Brain microvascular endothelial cell (primary cell): ENCODE results near the gene TRMT10A.

Source experiments
- DNase-seq: peaks from one replicate; pipeline ENCODE4 v3.0.0-alpha.2; 2020
- H3K27ac ChIP-seq: fragments of 250-450 bp; sonication (Bioruptor Pico); 2 replicates; pipeline ENCODE4 v1.5.1; 2020; ENCODE audit warnings: mild to moderate bottlenecking, moderate library complexity
- H3K27me3 ChIP-seq: fragments of 250-450 bp; sonication (Bioruptor Pico); replicated peaks from 2 replicates; pipeline ENCODE4 v1.5.1; 2020; ENCODE audit warnings: mild to moderate bottlenecking
- H3K36me3 ChIP-seq: fragments of 250-450 bp; sonication (Bioruptor Pico); replicated peaks from 2 replicates; pipeline ENCODE4 v1.5.1; 2020; ENCODE audit warnings: mild to moderate bottlenecking
- H3K4me3 ChIP-seq: 2 replicates; pipeline ENCODE4 v1.5.1; 2011; ENCODE audit warnings: low read depth, mild to moderate bottlenecking, control low read depth, low read length, moderate library complexity
- CTCF ChIP-seq: IDR thresholded peaks from 2 replicates; pipeline ENCODE4 v1.5.1; 2011; ENCODE audit warnings: low read depth, mild to moderate bottlenecking, moderate library complexity, low read length, control low read depth, inconsistent platforms; ENCODE audit errors: missing control alignments
- in situ Hi-C: cut with HindIII; loops from 2 replicates; pipeline ENCODE4 v1.10.0; 2017; ENCODE audit warnings: low sequenced_read_pairs, low pct_ligation_motif_present

TRMT10A gene

GRCh38 chr4:99573735-99574368 is 10.0 kb upstream of the TRMT10A start:
- in situ Hi-C loops, result no loop called here
- TF ChIP-seq CTCF, result no peak

GRCh38 chr4:99572527-99573240 is 8.8 kb upstream of the TRMT10A start:
- no peak overlapping the region for H3K4me3 ChIP-seq
- in situ Hi-C loops, result no loop called here
- no peaks in the 10 kb centered on the region for H3K27me3 ChIP-seq
- H3K27ac ChIP-seq, result no peak overlapping the region
- H3K36me3 ChIP-seq, result no peaks in the 10 kb centered on the region
- TF ChIP-seq CTCF, result no peak
- no peak for DNase-seq

More at GRCh38 chr4:99573735-99574368, 10.0 kb upstream of the TRMT10A start:
- H3K27me3 ChIP-seq, result no peaks in the 10 kb centered on the region
- H3K4me3 ChIP-seq, result no peak overlapping the region
- H3K27ac ChIP-seq, result no peak overlapping the region
- no peaks in the 10 kb centered on the region for H3K36me3 ChIP-seq
- DNase-seq, result no peak

- DNase-seq, result no peak
- Histone ChIP-seq H3K27me3 (no peaks in the 10 kb centered on the region), H3K27ac (no peak overlapping the region), H3K4me3 (no peak overlapping the region), H3K36me3 (no peaks in the 10 kb centered on the region)
- in situ Hi-C loops, result no loop called here
- no peak for TF ChIP-seq CTCF
These were observed 8.0 kb upstream of the TRMT10A start for GRCh38 chr4:99571883-99572282.

- no peaks in the 10 kb centered on the region for H3K27me3 ChIP-seq
- no peak overlapping the region for H3K4me3 ChIP-seq
- H3K36me3 ChIP-seq, result no peaks in the 10 kb centered on the region
- H3K27ac ChIP-seq, result no peak overlapping the region
- in situ Hi-C loops, result no loop called here
- no peak for TF ChIP-seq CTCF
- DNase-seq, result no peak
These were observed 1.1 kb upstream of the TRMT10A start for GRCh38 chr4:99564921-99565320.

- no peaks in the 10 kb centered on the region for H3K36me3 ChIP-seq
- no peaks in the 10 kb centered on the region for H3K27me3 ChIP-seq
- in situ Hi-C loops, result no loop called here
- TF ChIP-seq CTCF, result no peak
- no peak overlapping the region for H3K4me3 ChIP-seq
- no peak overlapping the region for H3K27ac ChIP-seq
- DNase-seq, result no peak
These were observed 11.0 kb downstream of the TRMT10A start for GRCh38 chr4:99552872-99553271.
